H1 (cell line): ENCODE results near the gene NFX1. TPM values are rescaled to one million over a fixed set of nuclear protein-coding genes. Genes with fewer than 3 reads are reported as not detected.

ENCODE experiments used
- CTCF ChIA-PET: fragments of 300-600 bp; sonication (Branson Sonifier 250); formaldehyde crosslinking; loops from one replicate; lab custom pipeline; 2021; ENCODE audit not compliant: partially characterized antibody; lab: Charles Lee
- POLR2A ChIA-PET: fragments of 300-600 bp; sonication (Branson Sonifier 250); formaldehyde crosslinking; loops from one replicate; lab custom pipeline; 2021; ENCODE audit warnings: inconsistent platforms; ENCODE audit not compliant: partially characterized antibody; lab: Charles Lee
- DNase-seq, 2 experiments: peaks; one replicate each; pipeline versions ENCODE4 v3.0.0 to v3.0.0-alpha.2; 2010 to 2022; ENCODE audit warnings: low spot score in 2 of 2, low read depth in 1 of 2, mixed read lengths in 1 of 2
- FAIRE-seq: peaks from 2 replicates; lab custom pipeline; 2011; peaks lifted over from hg19 to GRCh38; lab: Jason Lieb, UNC
- H2AFZ ChIP-seq: 2 replicates; pipeline ENCODE4 v1.8.1; 2012; ENCODE audit warnings: low read length, inconsistent platforms
- H2AK5ac ChIP-seq: 2 replicates; pipeline ENCODE4 v1.6.1; 2013; ENCODE audit warnings: low read depth, low read length
- H2BK120ac ChIP-seq: replicated peaks from 2 replicates; pipeline ENCODE3; 2013; ENCODE audit warnings: low read depth, low read length, inconsistent platforms
- H2BK12ac ChIP-seq: 2 replicates; pipeline ENCODE4 v1.6.1; 2013; ENCODE audit warnings: low read depth, low read length
- H2BK15ac ChIP-seq: 2 replicates; pipeline ENCODE4 v1.6.1; 2013; ENCODE audit warnings: low read length
- H2BK20ac ChIP-seq: 2 replicates; pipeline ENCODE4 v1.6.1; 2013; ENCODE audit warnings: low read length
- H2BK5ac ChIP-seq: 2 replicates; pipeline ENCODE4 v1.6.1; 2013; ENCODE audit warnings: low read depth, low read length
- H3K14ac ChIP-seq: 2 replicates; pipeline ENCODE4 v1.6.1; 2013; ENCODE audit warnings: inconsistent platforms; ENCODE audit not compliant: insufficient read length
- H3K18ac ChIP-seq: 2 replicates; pipeline ENCODE4 v1.6.1; 2013; ENCODE audit warnings: low read length; ENCODE audit errors: extremely low read depth
- H3K23ac ChIP-seq: 2 replicates; pipeline ENCODE4 v1.6.1; 2013; ENCODE audit warnings: inconsistent platforms; ENCODE audit not compliant: insufficient read length
- H3K23me2 ChIP-seq: 2 replicates; pipeline ENCODE4 v1.6.1; 2013; ENCODE audit warnings: low read depth, low read length
- H3K27ac ChIP-seq: 2 replicates; pipeline ENCODE4 v1.6.1; 2011; ENCODE audit warnings: low read depth, low read length, inconsistent platforms
- H3K27me3 ChIP-seq, 4 experiments: replicated peaks in 1 of 4; 1 replicate in 1 of 4; 2 replicates in 3 of 4; pipeline versions ENCODE4 v1.6.1 to v1.8.1; 2011 to 2013; ENCODE audit warnings: low read length in 3 of 4, mild to moderate bottlenecking in 3 of 4, inconsistent platforms in 2 of 4, mixed read lengths in 2 of 4, moderate library complexity in 1 of 4; ENCODE audit not compliant: control insufficient read depth in 3 of 4, insufficient read depth in 3 of 4; ENCODE audit errors: extremely low read depth in 1 of 4
- H3K36me3 ChIP-seq, 4 experiments: 2 replicates each; pipeline versions ENCODE4 v1.6.1 to v1.8.1; 2011 to 2013; ENCODE audit warnings: mild to moderate bottlenecking in 4 of 4, low read length in 3 of 4, moderate library complexity in 2 of 4, control low read depth in 1 of 4, inconsistent platforms in 1 of 4; ENCODE audit not compliant: insufficient read depth in 4 of 4, control insufficient read depth in 2 of 4
- H3K4ac ChIP-seq: replicated peaks from 2 replicates; pipeline ENCODE3; 2013; ENCODE audit warnings: low read length, low read depth, mixed read lengths, inconsistent platforms; ENCODE audit not compliant: insufficient read length
- H3K4me1 ChIP-seq, 4 experiments: replicated peaks in 1 of 4; 1 replicate in 1 of 4; 2 replicates in 3 of 4; pipeline versions ENCODE4 v1.6.1 to v1.8.1; 2011 to 2013; ENCODE audit warnings: low read length in 3 of 4, inconsistent platforms in 2 of 4, mixed read lengths in 1 of 4; ENCODE audit not compliant: insufficient read depth in 4 of 4, control insufficient read depth in 3 of 4
- H3K4me2 ChIP-seq, 2 experiments: 2 replicates each; pipeline versions ENCODE4 v1.6.1 to v1.8.1; 2011 to 2013; ENCODE audit warnings: low read depth in 2 of 2, low read length in 2 of 2, control low read depth in 1 of 2, inconsistent platforms in 1 of 2, mild to moderate bottlenecking in 1 of 2; ENCODE audit not compliant: insufficient read depth in 1 of 2
- H3K4me3 ChIP-seq, 4 experiments: fragments of 200-600, 300-600 bp in 1 of 4; sonication (generic), shearing (Covaris generic), sonication (Bioruptor Twin) in 1 of 4; 2 replicates each; pipeline versions ENCODE4 v1.5.1 to v1.8.1; 2011 to 2016; ENCODE audit warnings: low read length in 4 of 4, low read depth in 3 of 4, control low read depth in 2 of 4, inconsistent platforms in 2 of 4, mild to moderate bottlenecking in 2 of 4, mixed read lengths in 1 of 4, moderate library complexity in 1 of 4; ENCODE audit not compliant: insufficient read depth in 2 of 4; ENCODE audit errors: extremely low read depth in 1 of 4
- H3K56ac ChIP-seq: replicated peaks from 2 replicates; pipeline ENCODE3; 2013; ENCODE audit warnings: low read depth, mild to moderate bottlenecking, mixed read lengths, low read length, inconsistent platforms; ENCODE audit not compliant: insufficient read length
- H3K79me1 ChIP-seq: 2 replicates; pipeline ENCODE4 v1.6.1; 2013; ENCODE audit warnings: low read depth, low read length, control low read depth
- H3K79me2 ChIP-seq, 2 experiments: 2 replicates each; pipeline versions ENCODE4 v1.6.1 to v1.8.1; 2012 to 2013; ENCODE audit warnings: low read length in 2 of 2, mild to moderate bottlenecking in 2 of 2, inconsistent platforms in 1 of 2; ENCODE audit not compliant: insufficient read depth in 2 of 2, control insufficient read depth in 1 of 2
- H3K9ac ChIP-seq, 4 experiments: replicated peaks in 1 of 4; 1 replicate in 1 of 4; 2 replicates in 3 of 4; pipeline versions ENCODE4 v1.6.1 to v1.8.1; 2011 to 2013; ENCODE audit warnings: low read depth in 3 of 4, low read length in 3 of 4, control low read depth in 2 of 4, mild to moderate bottlenecking in 2 of 4, moderate library complexity in 2 of 4, inconsistent platforms in 1 of 4; ENCODE audit errors: extremely low read depth in 1 of 4
- H3K9me3 ChIP-seq, 2 experiments: 2 replicates each; pipeline versions ENCODE4 v1.6.1 to v1.8.1; 2012 to 2013; ENCODE audit warnings: mild to moderate bottlenecking in 2 of 2, moderate library complexity in 2 of 2, control low read depth in 1 of 2, inconsistent platforms in 1 of 2, low read depth in 1 of 2, low read length in 1 of 2, mixed read lengths in 1 of 2; ENCODE audit not compliant: insufficient read depth in 2 of 2
- H4K20me1 ChIP-seq, 2 experiments: replicated peaks in 1 of 2; 2 replicates each; pipeline versions ENCODE3 to v1.8.1; 2011 to 2013; ENCODE audit warnings: inconsistent platforms in 2 of 2, low read length in 2 of 2, mild to moderate bottlenecking in 1 of 2; ENCODE audit not compliant: insufficient read depth in 2 of 2, control insufficient read depth in 1 of 2
- H4K5ac ChIP-seq: 2 replicates; pipeline ENCODE4 v1.6.1; 2013; ENCODE audit warnings: low read length, low read depth, mixed read lengths, inconsistent platforms; ENCODE audit not compliant: insufficient read length
- H4K8ac ChIP-seq: 2 replicates; pipeline ENCODE4 v1.8.0; 2013; ENCODE audit warnings: mild to moderate bottlenecking, moderate library complexity, low read length, inconsistent platforms; ENCODE audit not compliant: insufficient read depth; ENCODE audit errors: extremely low read depth
- H4K91ac ChIP-seq: replicated peaks from 2 replicates; pipeline ENCODE3; 2013; ENCODE audit warnings: low read length, mixed read lengths, inconsistent platforms; ENCODE audit not compliant: insufficient read length
- CHD1 ChIP-seq: IDR thresholded peaks from 2 replicates; pipeline ENCODE4 v1.6.1; 2012; ENCODE audit warnings: low read depth, low read length, improper control_type of control experiment
- JUN ChIP-seq: IDR thresholded peaks from 2 replicates; pipeline ENCODE4 v1.6.1; 2011; ENCODE audit warnings: low read depth, mild to moderate bottlenecking, improper control_type of control experiment, low read length
- WGBS, 2 experiments: shearing (Covaris generic) in 1 of 2; methylation state at CpG; one replicate each; pipeline versions ENCODE4 v1.1.6 to v1.1.7; 2013 to 2015; ENCODE audit warnings: low lambda C conversion rate in 2 of 2, mixed read lengths in 2 of 2, inconsistent platforms in 1 of 2, low coverage in 1 of 2, missing lambda C conversion rate in 1 of 2; ENCODE audit not compliant: insufficient replicate concordance in 2 of 2, insufficient coverage in 1 of 2, insufficient read length in 1 of 2; ENCODE audit errors: extremely low coverage in 1 of 2, missing lambda C conversion rate in 1 of 2; 5-methylcytosine and 5-hydroxymethylcytosine counted together
- polyA plus RNA-seq, 7 experiments: library from polyadenylated mRNA; depleted of rRNA in 3 of 7; stranded (reverse) in 5 of 7; unstranded in 2 of 7; fragments of >200 nt in 5 of 7; fragments of 200-250 nt in 2 of 7; gene quantifications; 1 replicate in 5 of 7; 2 replicates in 1 of 7; 4 replicates in 1 of 7; pipeline versions ENCODE4 v1.2.1 to v1.2.3, GENCODE V29; 2011 to 2013; ENCODE audit warnings: missing spikeins in 2 of 7, mixed read lengths in 2 of 7
- total RNA-seq: library from RNA; stranded (reverse); fragmentation: NEBNext Ultra II Directional; extraction: Animal tissue kit (Norgen Biotek cat#: 25700); gene quantifications from 2 replicates; pipeline ENCODE4 v1.2.1, GENCODE V29; 2021
- TF ChIP-seq, protein P1 (sequence below): IDR thresholded peaks from 2 replicates; pipeline ENCODE4 v1.6.1; 2011; ENCODE audit warnings: low read depth, mild to moderate bottlenecking, low read length; ENCODE audit not compliant: insufficient read depth

NFX1 gene
- total and polyA plus RNA-seq, 2 of the 8 experiments (the other 6 are each of a cell fraction or from before 2014, with no cell fraction given) = 19.4 to 28.4 TPM

DNA sequence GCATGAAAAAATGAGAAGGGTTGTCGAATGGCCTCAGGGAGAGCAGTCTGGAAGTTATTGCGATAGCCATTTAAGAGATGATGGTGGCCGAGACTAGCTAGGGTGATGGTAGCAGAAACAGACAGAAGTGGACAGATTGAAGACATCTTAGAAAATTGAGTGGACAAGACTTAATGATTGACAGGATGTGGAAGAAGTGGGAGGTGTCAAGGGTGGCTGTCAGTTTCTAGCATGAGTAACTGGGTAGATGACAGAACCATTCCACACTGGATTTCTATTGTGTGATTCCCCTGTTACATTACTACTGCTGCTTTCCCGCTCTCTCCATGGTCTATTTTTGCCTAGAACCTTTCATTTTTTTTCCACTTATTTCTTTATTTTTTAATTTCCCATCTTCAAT, 12.8 kb upstream of the NFX1 start:
- Histone ChIP-seq H3K27ac (no peak overlapping the region), H3K14ac (no peak overlapping the region), H2BK12ac (no peak overlapping the region), H2AK5ac (no peak overlapping the region), H3K4me1 (no peaks in the 10 kb centered on the region), H3K4ac (no peak overlapping the region), H2BK20ac (no peak overlapping the region), H3K9me3 (no peaks in the 10 kb centered on the region), H4K20me1 (no peaks in the 10 kb centered on the region), H3K56ac (no peak overlapping the region), H4K8ac (no peak overlapping the region), H2AFZ (no peak overlapping the region), H2BK120ac (no peak overlapping the region), H3K79me1 (no peaks in the 10 kb centered on the region), H3K23ac (no peak overlapping the region), H3K79me2 (no peaks in the 10 kb centered on the region), H3K4me2 (no peak overlapping the region), H2BK15ac (no peak overlapping the region), H4K91ac (no peak overlapping the region), H3K18ac (no peak overlapping the region), H3K4me3 (no peak overlapping the region), H3K27me3 (no peaks in the 10 kb centered on the region), H4K5ac (no peak overlapping the region), H3K9ac (no peak overlapping the region), H2BK5ac (no peak overlapping the region), H3K23me2 (no peaks in the 10 kb centered on the region), H3K36me3 (peaks cover 18 to 47% (median 35%) of the 10 kb centered on the region in 4 experiments)
- ChIA-PET CTCF (no interaction called here), POLR2A (interaction anchor here (0.6 kb wide), 1 partner anchor 211 kb away, joined by 3 read pairs; no protein-coding TSS in a partner anchor)
- no peak for FAIRE-seq
- 90% methylated on average over 4 of the region's 4 CpGs; no CpG with 5 or more reads in 1 of the 2 experiments for WGBS, 2 experiments
- no peak for DNase-seq
- TF ChIP-seq CHD1 (no peak), JUN (no peak)
- TF ChIP-seq, protein P1, sequence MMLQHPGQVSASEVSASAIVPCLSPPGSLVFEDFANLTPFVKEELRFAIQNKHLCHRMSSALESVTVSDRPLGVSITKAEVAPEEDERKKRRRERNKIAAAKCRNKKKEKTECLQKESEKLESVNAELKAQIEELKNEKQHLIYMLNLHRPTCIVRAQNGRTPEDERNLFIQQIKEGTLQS = no peak
